NCI-H128 (cell line): Measurements from ENCODE around the gene ITGA8.
"Not testable (repeated sequence)": the region's sequence is repeated elsewhere in the genome, so short reads cannot be mapped to it uniquely, and the experiment has no call there.

Experiments used
- DNase-seq: peaks from one replicate; lab custom pipeline; 2025; ENCODE audit not compliant: unreplicated experiment; lab: John Stamatoyannopoulos, UW

The ITGA8 gene

DNA sequence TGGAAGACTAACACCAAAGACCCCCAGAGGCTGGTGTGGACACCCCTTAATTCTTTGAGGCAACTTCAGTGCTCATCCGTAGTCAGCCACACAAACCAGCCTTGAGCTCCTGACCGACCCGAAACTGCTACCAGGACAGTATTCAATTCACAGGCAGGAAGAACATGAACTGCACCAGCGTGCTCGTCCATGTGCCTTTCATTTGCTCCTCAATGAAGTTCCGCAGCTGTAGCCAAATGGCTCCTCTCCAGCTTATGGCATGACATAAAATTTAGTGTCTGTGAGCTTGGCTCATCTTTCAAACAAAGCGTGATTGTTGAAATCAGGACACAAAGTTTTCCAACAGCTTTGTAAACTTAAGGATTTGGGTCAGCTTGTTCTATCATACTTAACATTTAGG is 204.5 kb downstream of the ITGA8 start:
- no peak for DNase-seq

GRCh38 chr10:15510963-15511362 is 208.8 kb downstream of the ITGA8 start:
- no peak for DNase-seq

- DNase-seq = no peak
These were observed 214.4 kb downstream of the ITGA8 start for GRCh38 chr10:15505329-15505728.

DNA sequence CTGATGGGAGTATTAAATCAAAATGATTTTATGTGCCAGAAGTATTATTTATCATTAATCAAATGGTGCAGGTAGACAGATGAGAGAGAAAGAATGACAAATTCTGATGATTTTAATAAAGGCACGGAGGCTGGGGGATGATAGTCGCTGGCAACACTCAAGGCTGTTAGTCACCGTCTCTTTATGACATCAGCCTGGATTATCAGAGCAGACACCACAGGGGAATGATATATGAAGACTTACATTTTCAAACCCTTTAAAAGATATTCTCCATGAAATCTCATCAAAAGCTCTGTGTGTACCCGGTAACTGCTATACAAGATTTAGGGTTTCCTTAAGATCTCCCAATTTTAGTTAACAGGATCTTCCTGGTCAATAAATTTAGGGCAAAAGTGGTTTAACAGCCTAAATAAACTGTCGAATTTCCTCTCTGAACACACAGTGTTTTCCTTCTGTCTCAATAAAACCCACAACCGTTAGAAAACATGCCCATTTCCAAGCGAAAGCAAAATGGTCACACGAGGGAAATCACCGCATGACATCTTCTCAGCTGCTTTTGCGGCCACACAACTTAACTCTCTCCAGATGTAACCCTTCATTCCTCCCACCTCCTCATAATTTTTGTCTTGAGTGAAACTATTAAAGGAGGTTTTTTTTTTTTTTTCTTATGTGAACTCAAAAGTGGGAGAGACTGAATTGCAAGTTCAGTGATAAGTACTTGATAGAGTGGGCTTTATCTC is 215.5 kb downstream of the ITGA8 start:
- DNase-seq = no peak

DNA sequence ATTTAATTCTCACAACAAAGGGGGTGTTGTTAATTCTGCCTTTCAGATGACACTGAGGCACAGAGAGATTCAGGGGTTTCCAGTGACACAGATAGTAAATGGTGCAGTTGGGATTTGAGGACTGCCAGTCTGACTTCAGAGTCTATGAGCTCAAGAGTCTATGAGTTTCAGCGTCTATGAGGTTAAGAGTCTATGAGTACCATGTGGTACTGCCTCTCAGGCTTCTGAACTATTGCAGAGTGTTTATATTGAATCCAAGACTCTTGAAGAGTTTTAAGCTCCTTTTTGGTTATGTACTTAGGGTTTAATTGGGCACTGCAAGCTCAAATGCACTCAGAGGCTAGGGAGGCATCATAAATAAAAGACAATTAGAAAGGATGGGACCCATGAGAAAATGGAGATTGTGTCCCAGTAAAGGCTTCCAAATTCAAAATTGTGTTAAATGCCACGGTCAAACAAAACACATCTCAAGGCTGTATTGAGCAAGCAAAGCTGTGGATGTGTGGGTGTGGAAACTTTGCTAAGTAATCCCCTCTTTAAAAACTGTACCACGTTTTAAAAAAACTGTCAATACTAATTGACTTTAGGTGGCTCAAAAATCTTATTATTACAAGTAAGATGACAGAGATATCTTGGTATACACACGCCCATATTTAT is 224.7 kb downstream of the ITGA8 start:
- DNase-seq = no peak

- DNase-seq = no peak
These were observed 227.7 kb downstream of the ITGA8 start for GRCh38 chr10:15491856-15492642.

DNA sequence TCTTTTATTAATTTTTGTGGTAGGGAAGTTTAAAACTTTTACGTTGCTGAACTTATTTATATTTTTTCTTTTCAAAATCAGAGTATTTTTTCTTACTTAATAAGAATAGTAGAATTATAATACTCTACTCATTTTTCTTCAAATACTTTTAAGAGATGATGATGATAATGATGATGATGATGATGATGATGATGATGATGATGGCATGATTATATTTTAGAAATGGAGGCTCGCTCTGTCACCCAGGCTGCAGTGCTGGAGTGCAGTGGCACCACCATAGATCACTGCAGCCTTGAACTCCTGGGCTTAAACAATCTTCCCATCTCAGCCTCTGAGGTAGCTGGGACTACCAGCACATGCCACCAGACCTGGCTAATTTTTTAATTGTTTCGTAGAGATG is 230.3 kb downstream of the ITGA8 start:
- DNase-seq = no peak

DNA sequence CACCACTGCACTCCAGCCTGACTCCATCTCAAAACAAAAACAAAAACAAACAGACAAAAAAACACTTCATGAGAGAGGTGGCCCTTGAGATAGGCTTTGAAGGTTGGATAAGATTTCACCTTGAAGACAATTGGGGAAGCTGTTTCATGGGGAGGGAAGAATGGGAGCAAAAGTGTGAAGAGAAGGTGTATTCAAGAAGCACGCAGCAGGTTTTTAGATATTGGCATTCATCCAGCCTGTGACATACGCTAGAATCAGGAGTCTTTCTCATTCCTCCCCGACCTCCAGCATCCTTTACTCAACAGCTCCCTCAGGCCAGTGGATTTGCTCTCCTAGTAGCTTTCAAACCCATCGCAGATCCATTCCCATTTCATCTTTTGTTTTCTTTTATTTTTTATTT is 232.3 kb downstream of the ITGA8 start:
- no peak for DNase-seq

GRCh38 chr10:15486404-15486803 is 233.3 kb downstream of the ITGA8 start:
- DNase-seq = no peak

DNA sequence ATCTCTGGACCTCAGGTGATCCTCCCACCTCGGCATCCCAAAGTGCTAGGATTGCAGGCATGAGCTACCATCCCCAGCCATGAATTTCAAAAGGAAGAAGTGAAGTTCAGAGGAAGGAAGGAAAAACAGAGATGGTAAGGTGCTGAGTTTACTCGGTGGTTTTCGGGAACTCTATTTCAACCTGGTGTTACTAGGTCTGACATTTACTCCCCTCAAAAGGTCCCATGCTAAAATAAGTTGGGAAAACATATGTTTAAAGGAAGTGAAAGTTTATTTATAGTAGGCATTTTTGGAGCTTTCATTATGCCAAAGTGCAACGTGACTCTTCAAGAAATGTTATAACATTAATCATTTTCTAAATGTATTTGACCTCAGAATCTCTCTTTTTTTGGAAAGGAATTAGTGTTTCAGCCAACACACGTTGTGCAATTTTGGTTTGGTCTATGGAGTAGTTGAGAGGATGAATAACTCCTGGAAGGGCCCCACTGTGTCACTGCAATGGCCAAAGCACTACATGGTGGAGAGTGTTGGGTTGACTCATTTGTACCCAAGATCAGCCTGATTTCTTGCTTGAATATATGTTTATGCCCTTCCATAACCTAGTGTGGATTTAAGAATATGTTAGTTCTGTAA is 233.9 kb downstream of the ITGA8 start:
- no peak for DNase-seq

GRCh38 chr10:15485027-15485426 is 234.7 kb downstream of the ITGA8 start:
- DNase-seq = no peak

DNA sequence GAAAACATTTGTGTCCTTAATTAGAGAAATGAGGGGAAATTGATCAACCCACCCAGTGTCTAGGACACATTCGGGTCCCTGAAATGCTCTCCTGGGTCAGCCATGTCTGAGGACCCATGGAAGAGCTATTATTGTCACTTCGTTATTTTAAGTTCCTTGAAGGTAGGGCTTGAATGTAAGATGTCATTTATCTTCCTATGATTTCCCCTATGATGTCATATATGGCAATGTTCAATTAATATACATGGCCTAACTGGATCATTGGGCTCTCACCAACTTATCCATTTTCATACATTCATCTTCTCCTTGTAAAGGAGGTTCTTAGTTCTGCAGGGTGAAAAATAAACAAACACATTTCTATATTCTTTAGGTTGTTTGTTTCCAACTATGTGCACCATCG is 235.6 kb downstream of the ITGA8 start:
- DNase-seq = no peak

DNA sequence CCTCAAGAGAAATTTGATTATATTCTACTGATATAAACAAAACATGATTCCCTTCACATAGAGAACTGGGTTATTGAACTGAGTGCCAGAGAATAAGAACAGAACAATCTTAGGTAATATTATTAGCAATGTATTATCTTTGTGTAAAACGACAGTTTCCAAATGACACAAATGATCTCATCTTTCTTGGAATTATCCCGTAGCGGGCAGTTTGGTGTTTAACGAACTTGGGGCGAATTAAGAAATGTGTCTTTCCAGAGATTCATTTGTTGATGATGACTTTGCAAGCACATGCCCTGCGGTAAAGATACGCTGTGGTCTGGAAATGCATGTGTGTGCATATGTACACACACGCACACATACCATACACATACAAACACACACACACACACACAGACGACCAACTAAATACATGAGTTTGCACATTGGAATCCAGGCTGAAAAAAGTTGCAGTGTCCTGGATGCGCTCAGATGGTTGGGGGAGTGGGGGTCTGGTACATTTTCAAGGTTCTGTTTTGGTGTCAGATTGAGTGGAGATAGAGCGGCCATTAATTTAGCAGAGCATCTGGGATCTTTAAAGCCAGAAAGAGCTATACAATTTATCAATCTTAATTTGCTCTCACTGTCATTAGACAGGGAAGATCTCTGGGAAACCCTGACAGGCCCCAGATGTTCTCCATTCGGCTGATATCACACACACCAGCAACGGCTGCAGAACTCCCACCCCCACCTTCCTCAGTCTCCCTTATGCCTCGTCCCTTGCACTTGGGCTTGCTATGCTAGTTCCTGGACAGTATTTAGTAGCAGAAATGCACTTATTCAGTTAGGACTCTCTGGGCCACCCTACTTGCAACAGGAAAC is 236.3 kb downstream of the ITGA8 start:
- DNase-seq = no peak

DNA sequence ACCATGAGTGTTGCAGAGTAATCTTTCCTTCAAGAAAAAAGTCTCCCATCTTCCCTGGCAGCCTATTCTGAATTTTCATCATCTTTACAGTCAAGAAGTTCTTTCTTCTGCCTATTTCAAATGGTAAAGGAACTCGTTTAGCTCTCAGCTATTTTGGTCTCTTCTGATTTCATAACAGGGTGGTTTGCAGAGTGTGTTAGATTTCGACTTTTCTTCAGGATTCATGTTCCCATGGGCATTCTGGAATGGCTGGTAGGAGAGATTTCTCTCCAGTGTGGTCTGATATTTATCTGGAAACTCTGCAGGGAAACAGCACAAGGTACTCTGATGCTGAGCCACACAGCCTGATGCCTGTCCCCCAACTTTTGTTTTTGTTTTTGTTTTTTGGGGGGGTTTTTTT is 237.6 kb downstream of the ITGA8 start:
- DNase-seq = no peak

GRCh38 chr10:15478950-15479349 is 240.8 kb downstream of the ITGA8 start:
- no peak for DNase-seq

- DNase-seq = no peak
These were observed 241.3 kb downstream of the ITGA8 start for GRCh38 chr10:15478429-15478828.

GRCh38 chr10:15476337-15476736 is 243.4 kb downstream of the ITGA8 start:
- DNase-seq = no peak

- not testable (repeated sequence) for DNase-seq
These were observed 244.3 kb downstream of the ITGA8 start for GRCh38 chr10:15475439-15475838.

DNA sequence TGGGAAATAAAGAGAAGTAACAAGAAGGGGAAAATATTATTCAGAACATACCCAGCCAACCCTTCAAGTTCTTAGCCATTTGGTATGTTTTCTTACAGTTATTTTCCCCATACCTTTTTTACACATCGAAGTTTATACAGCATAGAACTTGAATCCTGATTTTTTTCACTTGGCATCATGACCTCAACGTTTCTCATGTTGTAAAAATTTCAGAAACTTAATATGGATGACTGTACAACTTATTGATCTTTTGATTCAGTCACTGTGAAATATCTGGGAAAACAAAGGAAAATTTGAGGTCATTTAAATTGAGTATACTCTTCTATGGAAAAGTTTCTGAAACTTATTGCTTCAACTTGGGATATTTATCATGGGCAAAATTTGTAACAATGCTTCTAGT is 245.1 kb downstream of the ITGA8 start:
- DNase-seq = no peak

- DNase-seq = no peak
These were observed 246.3 kb downstream of the ITGA8 start for GRCh38 chr10:15473396-15473767.
